Measurements from ENCODE around the gene MAPK13.

The MAPK13 gene

DNA sequence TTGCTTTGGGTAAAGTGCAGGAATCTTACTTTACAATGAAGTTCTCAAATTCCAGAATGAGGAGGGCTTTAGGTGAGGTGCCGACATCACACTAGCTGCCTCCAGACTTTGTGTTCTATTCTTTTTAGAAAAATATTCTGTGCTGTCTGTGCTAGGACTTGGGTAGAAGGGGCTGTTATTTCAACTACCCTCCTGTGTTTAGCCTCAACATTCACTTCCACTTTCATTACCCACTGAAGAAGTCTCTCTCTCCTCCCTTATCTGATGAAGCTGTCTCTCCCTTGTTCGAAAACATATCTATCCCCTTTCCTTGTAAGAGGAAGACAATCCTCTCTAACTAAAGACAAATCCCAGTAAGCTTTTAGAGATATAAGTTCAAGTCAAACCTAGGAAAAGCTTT, 41.3 kb downstream of the MAPK13 start:
- Histone ChIP-seq H3K9ac (ENCODE audit: low read length) (no peak overlapping the region), H3K4me1 (ENCODE audit: control insufficient read depth, low read depth, low read length) (no peaks in the 10 kb centered on the region), H3K27ac (ENCODE audit: low read length) (no peak overlapping the region), H3K36me3 (ENCODE audit: control insufficient read depth, low read depth, low read length) (no peaks in the 10 kb centered on the region), H3K27me3 (ENCODE audit: control insufficient read depth, insufficient read depth, low read length) (no peaks in the 10 kb centered on the region), H3K4me3 (ENCODE audit: low read length) (no peak overlapping the region), H3K9me3 (ENCODE audit: control insufficient read depth, low read depth, low read length) (no peaks in the 10 kb centered on the region)

DNA sequence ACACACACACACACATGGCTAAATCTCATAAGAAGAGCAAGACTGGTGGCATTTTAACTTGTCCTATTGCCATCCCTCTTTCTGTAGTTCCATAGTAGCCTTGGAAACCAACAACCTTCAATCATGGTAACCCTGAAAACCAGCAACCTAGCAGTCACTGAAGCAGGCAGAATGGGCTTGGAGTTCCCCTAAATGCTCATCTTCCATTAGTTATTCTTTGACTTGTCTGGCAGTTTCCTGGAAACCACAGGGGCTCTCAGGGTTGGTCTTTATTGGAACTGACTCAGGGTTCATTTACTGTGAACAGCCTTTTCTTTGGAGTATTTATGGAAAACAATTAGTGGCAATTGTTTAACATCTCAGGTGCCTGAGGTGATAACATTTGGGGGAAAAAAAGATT, 46.9 kb downstream of the MAPK13 start:
- Histone ChIP-seq H3K27ac (ENCODE audit: low read length) (no peak overlapping the region), H3K4me3 (ENCODE audit: low read length) (no peak overlapping the region), H3K36me3 (ENCODE audit: control insufficient read depth, low read depth, low read length) (no peaks in the 10 kb centered on the region), H3K27me3 (ENCODE audit: control insufficient read depth, insufficient read depth, low read length) (no peaks in the 10 kb centered on the region), H3K9me3 (ENCODE audit: control insufficient read depth, low read depth, low read length) (peaks cover 7% of the 10 kb centered on the region), H3K4me1 (ENCODE audit: control insufficient read depth, low read depth, low read length) (no peaks in the 10 kb centered on the region), H3K9ac (ENCODE audit: low read length) (no peak overlapping the region)

DNA sequence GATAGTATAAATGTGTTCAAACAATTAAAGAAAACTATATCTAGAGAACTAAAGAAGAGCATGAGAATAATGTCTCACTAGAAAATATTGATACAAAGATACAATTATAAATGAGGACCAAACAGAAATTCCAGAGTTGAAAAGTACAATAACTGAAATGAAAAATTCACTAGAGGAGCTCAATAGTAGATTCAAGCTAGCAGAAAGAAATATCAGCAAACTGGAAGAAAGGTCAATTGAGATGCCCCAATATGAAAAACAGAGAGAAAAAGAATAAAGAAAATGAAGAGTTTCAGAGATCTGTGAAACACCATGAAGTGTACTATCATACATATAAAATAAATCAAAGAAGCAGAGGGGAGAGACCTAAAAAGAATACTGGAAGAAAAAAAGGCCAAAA, 48.2 kb downstream of the MAPK13 start:
- H3K36me3 ChIP-seq (ENCODE audit: control insufficient read depth, low read depth, low read length) = no peaks in the 10 kb centered on the region
- H3K9me3 ChIP-seq (ENCODE audit: control insufficient read depth, low read depth, low read length) = peaks cover 7% of the 10 kb centered on the region
- no peak overlapping the region for H3K27ac ChIP-seq (ENCODE audit: low read length)
- no peak overlapping the region for H3K4me3 ChIP-seq (ENCODE audit: low read length)
- no peaks in the 10 kb centered on the region for H3K4me1 ChIP-seq (ENCODE audit: control insufficient read depth, low read depth, low read length)
- no peaks in the 10 kb centered on the region for H3K27me3 ChIP-seq (ENCODE audit: control insufficient read depth, insufficient read depth, low read length)
- H3K9ac ChIP-seq (ENCODE audit: low read length) = no peak overlapping the region

DNA sequence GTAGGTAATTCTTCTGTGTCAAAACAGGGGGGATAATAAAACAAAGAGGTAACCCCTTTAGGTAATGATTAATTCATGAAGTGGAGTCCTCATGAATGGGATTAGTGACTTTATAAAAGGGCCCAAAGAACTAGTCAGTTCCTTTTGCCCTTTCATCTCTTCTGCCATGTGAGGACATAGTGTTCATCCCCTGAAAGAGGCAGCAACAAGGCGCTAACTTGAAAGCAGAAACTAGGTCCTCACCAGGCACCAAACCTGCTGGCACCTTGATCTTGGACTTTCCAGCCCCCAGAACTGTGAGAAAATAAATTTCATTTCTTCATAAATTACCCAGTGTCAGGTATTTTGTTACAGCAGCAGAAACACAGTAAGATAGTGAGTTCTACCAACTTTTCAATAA, 49.8 kb downstream of the MAPK13 start:
- Histone ChIP-seq H3K9me3 (ENCODE audit: control insufficient read depth, low read depth, low read length) (peaks cover 7% of the 10 kb centered on the region), H3K27me3 (ENCODE audit: control insufficient read depth, insufficient read depth, low read length) (no peaks in the 10 kb centered on the region), H3K4me1 (ENCODE audit: control insufficient read depth, low read depth, low read length) (no peaks in the 10 kb centered on the region), H3K27ac (ENCODE audit: low read length) (no peak overlapping the region), H3K9ac (ENCODE audit: low read length) (no peak overlapping the region), H3K4me3 (ENCODE audit: low read length) (no peak overlapping the region), H3K36me3 (ENCODE audit: control insufficient read depth, low read depth, low read length) (no peaks in the 10 kb centered on the region)

DNA sequence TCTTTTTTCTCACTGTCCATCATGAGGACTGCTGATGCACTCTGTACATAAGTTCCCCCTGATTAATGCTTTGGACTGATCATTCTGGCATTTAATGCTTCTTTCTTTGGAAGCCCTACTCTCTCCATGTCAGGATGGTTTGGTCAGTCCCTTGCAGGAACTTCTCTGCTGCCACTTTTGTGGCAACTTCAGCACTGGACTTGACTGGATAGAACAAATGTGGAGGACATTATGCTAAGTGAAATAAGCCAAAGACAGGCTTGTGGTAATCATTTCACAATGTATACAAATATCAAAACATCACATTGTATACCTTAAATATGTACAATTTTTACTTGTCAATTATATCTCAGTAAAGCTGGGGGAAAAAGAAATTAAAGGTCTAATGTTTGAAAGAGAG, 54.0 kb downstream of the MAPK13 start:
- Histone ChIP-seq H3K27me3 (ENCODE audit: control insufficient read depth, insufficient read depth, low read length) (no peaks in the 10 kb centered on the region), H3K36me3 (ENCODE audit: control insufficient read depth, low read depth, low read length) (no peaks in the 10 kb centered on the region), H3K4me1 (ENCODE audit: control insufficient read depth, low read depth, low read length) (no peaks in the 10 kb centered on the region), H3K9ac (ENCODE audit: low read length) (no peak overlapping the region), H3K27ac (ENCODE audit: low read length) (no peak overlapping the region), H3K4me3 (ENCODE audit: low read length) (no peak overlapping the region), H3K9me3 (ENCODE audit: control insufficient read depth, low read depth, low read length) (no peaks in the 10 kb centered on the region)

DNA sequence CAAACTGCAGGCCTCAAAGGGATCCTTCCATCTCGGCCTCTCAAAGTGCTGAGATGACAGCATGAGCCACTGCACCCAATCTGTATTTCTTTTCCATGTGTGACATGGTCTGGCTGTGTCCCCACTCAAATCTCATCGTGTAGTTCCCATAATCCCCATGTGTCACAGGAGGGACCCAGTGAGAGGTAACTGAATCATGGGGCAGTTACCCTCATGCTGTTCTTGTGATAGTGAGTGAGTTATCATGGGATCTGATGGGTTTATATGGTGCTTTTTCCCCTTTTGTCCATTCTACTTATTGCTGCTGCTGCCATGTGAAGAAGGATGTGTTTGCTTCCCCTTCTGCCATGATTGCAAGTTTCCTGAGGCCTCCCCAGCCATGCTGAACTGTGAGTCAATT, 55.9 kb downstream of the MAPK13 start:
- Histone ChIP-seq H3K4me3 (ENCODE audit: low read length) (no peak overlapping the region), H3K4me1 (ENCODE audit: control insufficient read depth, low read depth, low read length) (no peaks in the 10 kb centered on the region), H3K27ac (ENCODE audit: low read length) (no peak overlapping the region), H3K27me3 (ENCODE audit: control insufficient read depth, insufficient read depth, low read length) (no peaks in the 10 kb centered on the region), H3K9me3 (ENCODE audit: control insufficient read depth, low read depth, low read length) (no peaks in the 10 kb centered on the region), H3K36me3 (ENCODE audit: control insufficient read depth, low read depth, low read length) (no peaks in the 10 kb centered on the region), H3K9ac (ENCODE audit: low read length) (no peak overlapping the region)

DNA sequence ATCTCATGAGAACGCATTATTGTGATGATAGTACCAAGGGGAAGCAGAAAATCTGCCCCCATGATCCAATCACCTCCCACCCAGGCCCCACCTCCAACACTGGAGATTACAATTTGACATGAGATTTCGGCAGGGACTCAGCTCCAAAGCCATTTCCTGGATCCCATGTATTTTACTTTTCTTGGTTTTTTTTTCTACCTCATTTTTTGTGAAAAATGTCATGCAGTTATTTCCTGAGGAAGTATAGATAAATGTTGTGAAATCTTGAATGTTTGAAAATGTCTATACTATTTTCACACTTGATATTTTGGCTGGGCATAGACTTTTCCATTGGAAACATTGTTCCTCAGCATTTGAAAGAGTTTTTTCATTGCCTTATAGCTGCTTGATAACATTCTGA, 57.1 kb downstream of the MAPK13 start:
- H3K9ac ChIP-seq (ENCODE audit: low read length) = no peak overlapping the region
- no peak overlapping the region for H3K4me3 ChIP-seq (ENCODE audit: low read length)
- H3K27ac ChIP-seq (ENCODE audit: low read length) = no peak overlapping the region
- H3K9me3 ChIP-seq (ENCODE audit: control insufficient read depth, low read depth, low read length) = no peaks in the 10 kb centered on the region
- no peaks in the 10 kb centered on the region for H3K27me3 ChIP-seq (ENCODE audit: control insufficient read depth, insufficient read depth, low read length)
- H3K36me3 ChIP-seq (ENCODE audit: control insufficient read depth, low read depth, low read length) = no peaks in the 10 kb centered on the region
- H3K4me1 ChIP-seq (ENCODE audit: control insufficient read depth, low read depth, low read length) = no peaks in the 10 kb centered on the region
